H1 (cell line): Measurements from ENCODE around the gene PLXND1. TPM values are rescaled to one million over a fixed set of nuclear protein-coding genes. Genes with fewer than 3 reads are reported as not detected.

Experiments used
- CTCF ChIA-PET: fragments of 300-600 bp; sonication (Branson Sonifier 250); formaldehyde crosslinking; loops from one replicate; lab custom pipeline; 2021; ENCODE audit not compliant: partially characterized antibody; lab: Charles Lee
- POLR2A ChIA-PET: fragments of 300-600 bp; sonication (Branson Sonifier 250); formaldehyde crosslinking; loops from one replicate; lab custom pipeline; 2021; ENCODE audit warnings: inconsistent platforms; ENCODE audit not compliant: partially characterized antibody; lab: Charles Lee
- DNase-seq, 2 experiments: peaks; one replicate each; pipeline versions ENCODE4 v3.0.0 to v3.0.0-alpha.2; 2010 to 2022; ENCODE audit warnings: low spot score in 2 of 2, low read depth in 1 of 2, mixed read lengths in 1 of 2
- FAIRE-seq: peaks from 2 replicates; lab custom pipeline; 2011; peaks lifted over from hg19 to GRCh38; lab: Jason Lieb, UNC
- H2AFZ ChIP-seq: 2 replicates; pipeline ENCODE4 v1.8.1; 2012; ENCODE audit warnings: low read length, inconsistent platforms
- H2AK5ac ChIP-seq: 2 replicates; pipeline ENCODE4 v1.6.1; 2013; ENCODE audit warnings: low read depth, low read length
- H2BK120ac ChIP-seq: replicated peaks from 2 replicates; pipeline ENCODE3; 2013; ENCODE audit warnings: low read depth, low read length, inconsistent platforms
- H2BK12ac ChIP-seq: 2 replicates; pipeline ENCODE4 v1.6.1; 2013; ENCODE audit warnings: low read depth, low read length
- H2BK15ac ChIP-seq: 2 replicates; pipeline ENCODE4 v1.6.1; 2013; ENCODE audit warnings: low read length
- H2BK20ac ChIP-seq: 2 replicates; pipeline ENCODE4 v1.6.1; 2013; ENCODE audit warnings: low read length
- H2BK5ac ChIP-seq: 2 replicates; pipeline ENCODE4 v1.6.1; 2013; ENCODE audit warnings: low read depth, low read length
- H3K14ac ChIP-seq: 2 replicates; pipeline ENCODE4 v1.6.1; 2013; ENCODE audit warnings: inconsistent platforms; ENCODE audit not compliant: insufficient read length
- H3K18ac ChIP-seq: 2 replicates; pipeline ENCODE4 v1.6.1; 2013; ENCODE audit warnings: low read length; ENCODE audit errors: extremely low read depth
- H3K23ac ChIP-seq: 2 replicates; pipeline ENCODE4 v1.6.1; 2013; ENCODE audit warnings: inconsistent platforms; ENCODE audit not compliant: insufficient read length
- H3K23me2 ChIP-seq: 2 replicates; pipeline ENCODE4 v1.6.1; 2013; ENCODE audit warnings: low read depth, low read length
- H3K27ac ChIP-seq: 2 replicates; pipeline ENCODE4 v1.6.1; 2011; ENCODE audit warnings: low read depth, low read length, inconsistent platforms
- H3K27me3 ChIP-seq, 4 experiments: replicated peaks in 1 of 4; 1 replicate in 1 of 4; 2 replicates in 3 of 4; pipeline versions ENCODE4 v1.6.1 to v1.8.1; 2011 to 2013; ENCODE audit warnings: low read length in 3 of 4, mild to moderate bottlenecking in 3 of 4, inconsistent platforms in 2 of 4, mixed read lengths in 2 of 4, moderate library complexity in 1 of 4; ENCODE audit not compliant: control insufficient read depth in 3 of 4, insufficient read depth in 3 of 4; ENCODE audit errors: extremely low read depth in 1 of 4
- H3K36me3 ChIP-seq, 4 experiments: 2 replicates each; pipeline versions ENCODE4 v1.6.1 to v1.8.1; 2011 to 2013; ENCODE audit warnings: mild to moderate bottlenecking in 4 of 4, low read length in 3 of 4, moderate library complexity in 2 of 4, control low read depth in 1 of 4, inconsistent platforms in 1 of 4; ENCODE audit not compliant: insufficient read depth in 4 of 4, control insufficient read depth in 2 of 4
- H3K4ac ChIP-seq: replicated peaks from 2 replicates; pipeline ENCODE3; 2013; ENCODE audit warnings: low read length, low read depth, mixed read lengths, inconsistent platforms; ENCODE audit not compliant: insufficient read length
- H3K4me1 ChIP-seq, 4 experiments: replicated peaks in 1 of 4; 1 replicate in 1 of 4; 2 replicates in 3 of 4; pipeline versions ENCODE4 v1.6.1 to v1.8.1; 2011 to 2013; ENCODE audit warnings: low read length in 3 of 4, inconsistent platforms in 2 of 4, mixed read lengths in 1 of 4; ENCODE audit not compliant: insufficient read depth in 4 of 4, control insufficient read depth in 3 of 4
- H3K4me2 ChIP-seq, 2 experiments: 2 replicates each; pipeline versions ENCODE4 v1.6.1 to v1.8.1; 2011 to 2013; ENCODE audit warnings: low read depth in 2 of 2, low read length in 2 of 2, control low read depth in 1 of 2, inconsistent platforms in 1 of 2, mild to moderate bottlenecking in 1 of 2; ENCODE audit not compliant: insufficient read depth in 1 of 2
- H3K4me3 ChIP-seq, 4 experiments: fragments of 200-600, 300-600 bp in 1 of 4; sonication (generic), shearing (Covaris generic), sonication (Bioruptor Twin) in 1 of 4; 2 replicates each; pipeline versions ENCODE4 v1.5.1 to v1.8.1; 2011 to 2016; ENCODE audit warnings: low read length in 4 of 4, low read depth in 3 of 4, control low read depth in 2 of 4, inconsistent platforms in 2 of 4, mild to moderate bottlenecking in 2 of 4, mixed read lengths in 1 of 4, moderate library complexity in 1 of 4; ENCODE audit not compliant: insufficient read depth in 2 of 4; ENCODE audit errors: extremely low read depth in 1 of 4
- H3K56ac ChIP-seq: replicated peaks from 2 replicates; pipeline ENCODE3; 2013; ENCODE audit warnings: low read depth, mild to moderate bottlenecking, mixed read lengths, low read length, inconsistent platforms; ENCODE audit not compliant: insufficient read length
- H3K79me1 ChIP-seq: 2 replicates; pipeline ENCODE4 v1.6.1; 2013; ENCODE audit warnings: low read depth, low read length, control low read depth
- H3K79me2 ChIP-seq, 2 experiments: 2 replicates each; pipeline versions ENCODE4 v1.6.1 to v1.8.1; 2012 to 2013; ENCODE audit warnings: low read length in 2 of 2, mild to moderate bottlenecking in 2 of 2, inconsistent platforms in 1 of 2; ENCODE audit not compliant: insufficient read depth in 2 of 2, control insufficient read depth in 1 of 2
- H3K9ac ChIP-seq, 4 experiments: replicated peaks in 1 of 4; 1 replicate in 1 of 4; 2 replicates in 3 of 4; pipeline versions ENCODE4 v1.6.1 to v1.8.1; 2011 to 2013; ENCODE audit warnings: low read depth in 3 of 4, low read length in 3 of 4, control low read depth in 2 of 4, mild to moderate bottlenecking in 2 of 4, moderate library complexity in 2 of 4, inconsistent platforms in 1 of 4; ENCODE audit errors: extremely low read depth in 1 of 4
- H3K9me3 ChIP-seq, 2 experiments: 2 replicates each; pipeline versions ENCODE4 v1.6.1 to v1.8.1; 2012 to 2013; ENCODE audit warnings: mild to moderate bottlenecking in 2 of 2, moderate library complexity in 2 of 2, control low read depth in 1 of 2, inconsistent platforms in 1 of 2, low read depth in 1 of 2, low read length in 1 of 2, mixed read lengths in 1 of 2; ENCODE audit not compliant: insufficient read depth in 2 of 2
- H4K20me1 ChIP-seq, 2 experiments: replicated peaks in 1 of 2; 2 replicates each; pipeline versions ENCODE3 to v1.8.1; 2011 to 2013; ENCODE audit warnings: inconsistent platforms in 2 of 2, low read length in 2 of 2, mild to moderate bottlenecking in 1 of 2; ENCODE audit not compliant: insufficient read depth in 2 of 2, control insufficient read depth in 1 of 2
- H4K5ac ChIP-seq: 2 replicates; pipeline ENCODE4 v1.6.1; 2013; ENCODE audit warnings: low read length, low read depth, mixed read lengths, inconsistent platforms; ENCODE audit not compliant: insufficient read length
- H4K8ac ChIP-seq: 2 replicates; pipeline ENCODE4 v1.8.0; 2013; ENCODE audit warnings: mild to moderate bottlenecking, moderate library complexity, low read length, inconsistent platforms; ENCODE audit not compliant: insufficient read depth; ENCODE audit errors: extremely low read depth
- H4K91ac ChIP-seq: replicated peaks from 2 replicates; pipeline ENCODE3; 2013; ENCODE audit warnings: low read length, mixed read lengths, inconsistent platforms; ENCODE audit not compliant: insufficient read length
- BRCA1 ChIP-seq: IDR thresholded peaks from 2 replicates; pipeline ENCODE4 v1.6.1; 2012; ENCODE audit warnings: low read depth, low read length, improper control_type of control experiment
- CBX5 ChIP-seq: fragments of 300-800, 300-1000 bp; sonication (generic); IDR thresholded peaks from 2 replicates; pipeline ENCODE4 v1.7.1; 2016; ENCODE audit warnings: antibody characterized with exemption, low read length, low read depth
- EGR1 ChIP-seq: IDR thresholded peaks from 2 replicates; pipeline ENCODE4 v1.6.1; 2011; ENCODE audit warnings: low read depth, low read length, borderline replicate concordance
- NRF1 ChIP-seq: IDR thresholded peaks from 2 replicates; pipeline ENCODE4 v1.6.1; 2011; ENCODE audit warnings: mild to moderate bottlenecking, low read depth, low read length, improper control_type of control experiment
- SUZ12 ChIP-seq: fragments of 200-600 bp; sonication (generic); IDR thresholded peaks from 2 replicates; pipeline ENCODE4 v1.6.1; 2012; ENCODE audit warnings: mild to moderate bottlenecking, inconsistent platforms, low read length, moderate library complexity, mixed read lengths
- WGBS, 2 experiments: shearing (Covaris generic) in 1 of 2; methylation state at CpG; one replicate each; pipeline versions ENCODE4 v1.1.6 to v1.1.7; 2013 to 2015; ENCODE audit warnings: low lambda C conversion rate in 2 of 2, mixed read lengths in 2 of 2, inconsistent platforms in 1 of 2, low coverage in 1 of 2, missing lambda C conversion rate in 1 of 2; ENCODE audit not compliant: insufficient replicate concordance in 2 of 2, insufficient coverage in 1 of 2, insufficient read length in 1 of 2; ENCODE audit errors: extremely low coverage in 1 of 2, missing lambda C conversion rate in 1 of 2; 5-methylcytosine and 5-hydroxymethylcytosine counted together
- polyA plus RNA-seq, 7 experiments: library from polyadenylated mRNA; depleted of rRNA in 3 of 7; stranded (reverse) in 5 of 7; unstranded in 2 of 7; fragments of >200 nt in 5 of 7; fragments of 200-250 nt in 2 of 7; gene quantifications; 1 replicate in 5 of 7; 2 replicates in 1 of 7; 4 replicates in 1 of 7; pipeline versions ENCODE4 v1.2.1 to v1.2.3, GENCODE V29; 2011 to 2013; ENCODE audit warnings: missing spikeins in 2 of 7, mixed read lengths in 2 of 7
- total RNA-seq: library from RNA; stranded (reverse); fragmentation: NEBNext Ultra II Directional; extraction: Animal tissue kit (Norgen Biotek cat#: 25700); gene quantifications from 2 replicates; pipeline ENCODE4 v1.2.1, GENCODE V29; 2021

The PLXND1 gene
- total and polyA plus RNA-seq, 2 of the 8 experiments (the other 6 are each of a cell fraction or from before 2014, with no cell fraction given) = 17.7 to 66.4 TPM

DNA sequence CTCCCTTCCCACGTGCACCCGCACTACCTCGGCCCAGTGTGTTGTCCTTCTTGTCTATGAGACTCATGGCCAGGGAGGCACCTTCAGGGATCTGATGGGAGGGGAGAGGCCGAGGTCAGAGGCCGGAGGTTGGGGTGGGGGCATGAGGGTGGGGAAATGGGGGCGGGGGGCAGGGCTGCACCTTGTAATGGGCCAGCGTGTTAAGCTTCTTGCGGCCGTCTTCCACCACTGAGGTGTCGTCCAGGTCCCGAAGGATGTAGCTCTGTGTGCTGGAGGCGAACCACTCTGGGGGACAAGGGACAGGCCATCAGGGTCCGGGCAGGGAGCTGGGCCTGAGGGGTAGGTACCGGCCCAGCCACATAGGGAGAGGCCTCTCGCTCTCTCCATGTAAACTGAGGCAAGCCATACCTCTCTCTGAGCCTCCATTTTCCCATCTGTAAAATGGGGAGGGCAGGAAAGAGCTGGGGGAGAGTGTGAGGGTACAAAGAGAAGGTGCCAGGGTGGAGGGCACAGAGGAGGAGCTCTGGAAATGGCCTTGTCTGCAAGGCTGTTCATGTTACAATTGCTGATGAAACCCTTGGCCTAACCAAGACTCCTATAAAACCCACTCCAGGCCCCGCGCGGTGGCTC, 44.7 kb downstream of the PLXND1 start:
- Histone ChIP-seq H3K14ac (no peak overlapping the region), H2BK15ac (no peak overlapping the region), H2AK5ac (no peak overlapping the region), H3K4me2 (no peak overlapping the region), H3K18ac (no peak overlapping the region), H2BK5ac (no peak overlapping the region; the same call in 1 of the 2 replicates), H4K20me1 (no peaks in the 10 kb centered on the region), H2BK120ac (no peak overlapping the region), H3K79me1 (no peaks in the 10 kb centered on the region), H3K23me2 (no peaks in the 10 kb centered on the region), H3K27ac (no peak overlapping the region), H3K9me3 (no peaks in the 10 kb centered on the region), H4K5ac (no peak overlapping the region), H3K27me3 (no peaks in the 10 kb centered on the region), H3K4me3 (no peak overlapping the region), H2BK20ac (no peak overlapping the region), H2BK12ac (no peak overlapping the region), H4K91ac (no peak overlapping the region), H3K4me1 (peaks cover 0 to 10% (median 5%) of the 10 kb centered on the region in 4 experiments; a peak in 4 of 7 replicates), H4K8ac (no peak overlapping the region), H3K4ac (no peak overlapping the region), H3K36me3 (no peaks in the 10 kb centered on the region; a peak in 1 of 8 replicates), H2AFZ (no peak overlapping the region), H3K79me2 (no peaks in the 10 kb centered on the region), H3K56ac (no peak overlapping the region), H3K9ac (no peak overlapping the region), H3K23ac (no peak overlapping the region)
- 97% methylated on average over 11 of the region's 18 CpGs; no CpG with 5 or more reads in 1 of the 2 experiments for WGBS, 2 experiments
- no peak for DNase-seq
- POLR2A ChIA-PET = interaction anchor here (0.9 to 1.3 kb wide), 2 partner anchors 14 to 35 kb away, joined by 3 read pairs; no protein-coding TSS in a partner anchor
- FAIRE-seq = no peak
- CTCF ChIA-PET = interaction anchor here (1.1 to 1.6 kb wide), 4 partner anchors 9 to 72 kb away, joined by 3 to 6 read pairs (median 4); partner anchors contain the start of gene PLXND1
- TF ChIP-seq SUZ12 = no peak
- no peak for TF ChIP-seq BRCA1
- TF ChIP-seq CBX5 = no peak
- TF ChIP-seq NRF1 = no peak
- no peak for TF ChIP-seq EGR1
